K562 (cell line): ENCODE measurements around the gene FUZ.

Experiments
- ATF6 ChIP-seq: sonication (generic); formaldehyde crosslinking; IDR thresholded peaks from 2 replicates; pipeline ENCODE4 v1.4.0; 2020; ENCODE audit warnings: mild to moderate bottlenecking, missing genetic modification reagents
- CREM ChIP-seq: IDR thresholded peaks from 2 replicates; pipeline ENCODE4 v1.6.1; 2014; ENCODE audit warnings: antibody characterized with exemption, low read depth
- CTCF ChIP-seq, 3 experiments: IDR thresholded peaks in 2 of 3; conservative IDR thresholded peaks in 1 of 3; 2 replicates each; pipeline ENCODE4 v1.5.1; 2011 to 2012; ENCODE audit warnings: low read length in 3 of 3, mild to moderate bottlenecking in 3 of 3, control low read depth in 2 of 3, improper control_type of control experiment in 1 of 3, inconsistent platforms in 1 of 3, low read depth in 1 of 3, mixed read lengths in 1 of 3, moderate library complexity in 1 of 3; ENCODE audit not compliant: insufficient read depth in 2 of 3
- DPF2 ChIP-seq: fragments of 450-650 bp; IDR thresholded peaks from 2 replicates; pipeline ENCODE4 v1.6.1; 2016
- FOS ChIP-seq: IDR thresholded peaks from 3 replicates; pipeline ENCODE4 v1.6.1; 2011; ENCODE audit not compliant: insufficient read length; ENCODE audit errors: extremely low read depth
- GABPA ChIP-seq: fragments of 200-800 bp; sonication (Bioruptor generic); conservative IDR thresholded peaks from 2 replicates; pipeline ENCODE4 v1.6.1; 2016; ENCODE audit warnings: low read depth, missing genetic modification characterization, missing compliant biosample characterization
- MAFK ChIP-seq: IDR thresholded peaks from 2 replicates; pipeline ENCODE4 v1.6.1; 2011; ENCODE audit warnings: low read length, improper control_type of control experiment
- MTA3 ChIP-seq: fragments of 450-650 bp; formaldehyde crosslinking; IDR thresholded peaks from 2 replicates; pipeline ENCODE4 v1.6.1; 2017; ENCODE audit warnings: mild to moderate bottlenecking, borderline replicate concordance
- NBN ChIP-seq: fragments of 450-650 bp; IDR thresholded peaks from 2 replicates; pipeline ENCODE4 v1.6.1; 2016; ENCODE audit warnings: low read depth, mild to moderate bottlenecking
- PATZ1 ChIP-seq: fragments of 250-450 bp; sonication (Bioruptor Pico); IDR thresholded peaks from 2 replicates; pipeline ENCODE4 v1.5.0; 2020; ENCODE audit warnings: mild to moderate bottlenecking, borderline replicate concordance
- PCBP1 ChIP-seq: fragments of 200-400 bp; formaldehyde crosslinking; IDR thresholded peaks from 2 replicates; pipeline ENCODE4 v1.6.1; 2018; ENCODE audit warnings: mild to moderate bottlenecking, low read depth, low read length; ENCODE audit not compliant: poor library complexity, severe bottlenecking
- PURB ChIP-seq: sonication (generic); formaldehyde crosslinking; IDR thresholded peaks from 2 replicates; pipeline ENCODE4 v1.9.0; 2021; ENCODE audit warnings: low read depth, mild to moderate bottlenecking, missing genetic modification reagents
- U2AF1 ChIP-seq: fragments of 200-400 bp; formaldehyde crosslinking; optimal IDR thresholded peaks from 2 replicates; pipeline ENCODE3; 2017; ENCODE audit warnings: mild to moderate bottlenecking, low read depth, low read length, moderate library complexity
- ZFP1 ChIP-seq: fragments of 450-650 bp; formaldehyde crosslinking; IDR thresholded peaks from 2 replicates; pipeline ENCODE4 v1.4.0; 2020; ENCODE audit warnings: mild to moderate bottlenecking, mixed read lengths

GRCh38 chr19:49845414-49845813 lies 32.3 kb upstream of the FUZ start:
- TF ChIP-seq PURB (CRISPR knock-in tag) (no peak), ATF6 (no peak), CREM (no peak), NBN (no peak), PCBP1 (no peak), FOS (no peak), MTA3 (no peak), MAFK (no peak), DPF2 (no peak), PATZ1 (CRISPR knock-in tag) (no peak), CTCF (IDR thresholded peaks at IDR 0.05 in 2 of 3, conservative IDR thresholded peaks at IDR 0.05 in 1 of 3; ENCODE audit: insufficient read depth in 2 of 3, low read depth in 1 of 3, low read length in 3 of 3) (no peak), ZFP1 (CRISPR knock-in tag) (no peak), U2AF1 (no peak), GABPA (tag) (no peak)
